GM19324 (cell line): ENCODE data around the gene CPT1A.

ENCODE experiments used
- ATAC-seq: cut with Tn5 transposase; IDR thresholded peaks from one replicate; pipeline ENCODE4 v1.9.1; 2021; ENCODE audit warnings: mild to moderate bottlenecking, moderate library complexity; ENCODE audit not compliant: unreplicated experiment, low FRiP score

The CPT1A gene

GRCh38 chr11:68804786-68805185 lies 36.9 kb downstream of the CPT1A start:
- ATAC-seq = no peak

GRCh38 chr11:68803766-68804165 lies 38.0 kb downstream of the CPT1A start:
- ATAC-seq = no peak

GRCh38 chr11:68798221-68798813 lies 43.4 kb downstream of the CPT1A start:
- ATAC-seq = no peak

GRCh38 chr11:68796801-68797200 lies 44.9 kb downstream of the CPT1A start:
- no peak for ATAC-seq

GRCh38 chr11:68792400-68792966 lies 49.2 kb downstream of the CPT1A start:
- no peak for ATAC-seq

- ATAC-seq = no peak
Measured at GRCh38 chr11:68784653-68785052, 57.1 kb downstream of the CPT1A start.

- ATAC-seq = no peak
Measured at GRCh38 chr11:68783216-68783821, 58.4 kb downstream of the CPT1A start.

- no peak for ATAC-seq
Measured at GRCh38 chr11:68782711-68783110, 59.0 kb downstream of the CPT1A start.

GRCh38 chr11:68780829-68781228 lies 60.9 kb downstream of the CPT1A start:
- ATAC-seq = no peak

GRCh38 chr11:68778205-68778604 lies 63.5 kb downstream of the CPT1A start:
- ATAC-seq = no peak

- ATAC-seq = no peak
Measured at GRCh38 chr11:68776442-68777235, 65.1 kb downstream of the CPT1A start.

GRCh38 chr11:68775951-68776388 lies 65.7 kb downstream of the CPT1A start:
- ATAC-seq = no peak

GRCh38 chr11:68774194-68774585 lies 67.5 kb downstream of the CPT1A start:
- ATAC-seq = no peak

GRCh38 chr11:68773521-68774193 lies 68.1 kb downstream of the CPT1A start:
- no peak for ATAC-seq

GRCh38 chr11:68772936-68773335 lies 68.8 kb downstream of the CPT1A start:
- no peak for ATAC-seq

GRCh38 chr11:68770781-68771180 lies 70.9 kb downstream of the CPT1A start:
- ATAC-seq = no peak

GRCh38 chr11:68767672-68768071 lies 74.0 kb downstream of the CPT1A start:
- no peak for ATAC-seq

- ATAC-seq = no peak
Measured at GRCh38 chr11:68766786-68767185, 74.9 kb downstream of the CPT1A start.

GRCh38 chr11:68764746-68765145 lies 77.0 kb downstream of the CPT1A start:
- ATAC-seq = no peak

- ATAC-seq = no peak
Measured at GRCh38 chr11:68763926-68764657, 77.6 kb downstream of the CPT1A start.
